Body of pancreas (tissue), 4 donors: ENCODE results near the gene FSD2. TPM values are rescaled to one million over a fixed set of nuclear protein-coding genes. Genes with fewer than 3 reads are reported as not detected.

Source experiments
- ATAC-seq: fragments of 150-250 bp; one replicate; pipeline ENCODE4 v1.9.1; 2016
- DNase-seq, 4 donors: peaks; one replicate each; pipeline ENCODE4 v3.0.0-alpha.2; 2019
- H3K27ac ChIP-seq, 4 donors: fragments of 200-600 bp; sonication (generic); 1 replicate in 3 of 4; 2 replicates in 1 of 4; pipeline versions ENCODE4 v1.5.1 to v1.6.1; 2016 to 2019; ENCODE audit warnings: mild to moderate bottlenecking in 1 of 4, mixed read lengths in 1 of 4, moderate library complexity in 1 of 4
- H3K27me3 ChIP-seq, 2 donors: fragments of 200-600 bp; sonication (generic); one replicate each; pipeline ENCODE4 v1.6.0; 2016; ENCODE audit warnings: mild to moderate bottlenecking in 1 of 2
- H3K36me3 ChIP-seq, 2 donors: fragments of 200-600 bp; sonication (generic); replicated peaks in 1 of 2; 2 replicates each; pipeline ENCODE4 v1.5.1; 2016; ENCODE audit warnings: low read depth in 2 of 2; ENCODE audit not compliant: insufficient read depth in 1 of 2
- H3K4me1 ChIP-seq: fragments of 200-600 bp; sonication (generic); one replicate; pipeline ENCODE4 v1.6.0; 2016
- H3K4me3 ChIP-seq, 2 donors: fragments of 200-600 bp; sonication (generic); 1 replicate in 1 of 2; 2 replicates in 1 of 2; pipeline ENCODE4 v1.5.1; 2016 to 2019
- H3K9me3 ChIP-seq, 3 donors: fragments of 200-600 bp; sonication (generic); 1 replicate in 2 of 3; 2 replicates in 1 of 3; pipeline ENCODE4 v1.5.1; 2016
- POLR2A ChIP-seq, 3 donors: fragments of 450-650 bp; IDR thresholded peaks; one replicate each; pipeline ENCODE4 v1.6.1; 2016; ENCODE audit warnings: antibody characterized with exemption in 3 of 3, mild to moderate bottlenecking in 2 of 3
- WGBS, 2 donors: methylation state at CpG; one replicate each; pipeline ENCODE4 v1.1.5; 2017; 5-methylcytosine and 5-hydroxymethylcytosine counted together
- intact Hi-C: fragments of 100-400 bp; cut with DNase I; formaldehyde crosslinking; loops from one replicate; pipeline ENCODE4 v1.15.1; 2023
- total RNA-seq, 2 donors: library from RNA; depleted of rRNA; stranded (reverse); fragments of >200 nt; gene quantifications; one replicate each; pipeline ENCODE4 v1.1.0, GENCODE V29; 2016
- TF ChIP-seq, protein P1 (sequence below), 7 experiments: fragments of 450-650 bp in 4 of 7; fragments of 200-600 bp in 3 of 7; sonication (generic) in 3 of 7; IDR thresholded peaks; one replicate each; pipeline ENCODE4 v1.5.1; 2016 to 2019; ENCODE audit warnings: antibody characterized with exemption in 7 of 7

Gene FSD2
- total RNA-seq, 2 donors from 2014 or later = 0.26 TPM; not detected in 1

- H3K4me3 ChIP-seq = no peak overlapping the region
- DNase-seq (peak in 1 of 4 donors; percentile 10), ATAC-seq (no peak)
- 81 to 92% methylated on average over 14 of the region's 14 CpGs for WGBS, 2 donors
- TF ChIP-seq, protein P1, sequence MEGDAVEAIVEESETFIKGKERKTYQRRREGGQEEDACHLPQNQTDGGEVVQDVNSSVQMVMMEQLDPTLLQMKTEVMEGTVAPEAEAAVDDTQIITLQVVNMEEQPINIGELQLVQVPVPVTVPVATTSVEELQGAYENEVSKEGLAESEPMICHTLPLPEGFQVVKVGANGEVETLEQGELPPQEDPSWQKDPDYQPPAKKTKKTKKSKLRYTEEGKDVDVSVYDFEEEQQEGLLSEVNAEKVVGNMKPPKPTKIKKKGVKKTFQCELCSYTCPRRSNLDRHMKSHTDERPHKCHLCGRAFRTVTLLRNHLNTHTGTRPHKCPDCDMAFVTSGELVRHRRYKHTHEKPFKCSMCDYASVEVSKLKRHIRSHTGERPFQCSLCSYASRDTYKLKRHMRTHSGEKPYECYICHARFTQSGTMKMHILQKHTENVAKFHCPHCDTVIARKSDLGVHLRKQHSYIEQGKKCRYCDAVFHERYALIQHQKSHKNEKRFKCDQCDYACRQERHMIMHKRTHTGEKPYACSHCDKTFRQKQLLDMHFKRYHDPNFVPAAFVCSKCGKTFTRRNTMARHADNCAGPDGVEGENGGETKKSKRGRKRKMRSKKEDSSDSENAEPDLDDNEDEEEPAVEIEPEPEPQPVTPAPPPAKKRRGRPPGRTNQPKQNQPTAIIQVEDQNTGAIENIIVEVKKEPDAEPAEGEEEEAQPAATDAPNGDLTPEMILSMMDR (IDR thresholded peaks at IDR 0.05) = no peak
- peaks cover 30% of the 10 kb centered on the region for H3K4me1 ChIP-seq
- peaks cover 5 to 41% of the 10 kb centered on the region in 2 donors for H3K36me3 ChIP-seq
- peak overlapping the region in 1 of 4 donors; percentile 22 for H3K27ac ChIP-seq
- no peaks in the 10 kb centered on the region for H3K27me3 ChIP-seq
- H3K9me3 ChIP-seq = no peaks in the 10 kb centered on the region
- intact Hi-C loops = no loop called here
Measured at GRCh38 chr15:82851306-82851850, 45.5 kb upstream of the FSD2 start.

DNA sequence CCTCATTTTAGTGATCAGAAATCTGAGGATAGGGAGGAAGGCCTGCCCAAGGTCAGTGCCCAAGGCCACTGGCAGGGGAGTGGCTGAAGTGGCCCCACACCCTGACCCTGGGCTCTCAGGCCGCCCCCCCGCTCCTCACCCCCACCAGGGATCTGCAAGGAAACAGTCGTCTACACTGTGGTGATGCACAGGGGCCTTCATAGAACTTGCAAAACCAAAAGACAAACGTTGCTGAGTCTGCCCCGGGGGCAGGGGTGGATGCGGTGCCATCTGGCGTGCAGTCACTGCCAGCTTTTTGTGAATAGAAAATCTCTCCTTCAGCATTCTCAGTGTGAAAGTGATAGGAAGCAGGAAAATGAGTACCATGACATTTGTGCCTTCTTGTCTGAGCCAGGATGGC is 44.9 kb upstream of the FSD2 start:
- ATAC-seq (no peak), DNase-seq (peak in 2 of 4 donors; percentile 1 to 15)
- TF ChIP-seq POLR2A (IDR thresholded peaks at IDR 0.05) = no peak
- TF ChIP-seq, protein P1 (IDR thresholded peaks at IDR 0.05) = no peak
- Histone ChIP-seq H3K36me3 (peaks cover 5 to 45% of the 10 kb centered on the region in 2 donors), H3K4me1 (peaks cover 25% of the 10 kb centered on the region), H3K9me3 (no peaks in the 10 kb centered on the region), H3K27me3 (no peaks in the 10 kb centered on the region), H3K27ac (peak overlapping the region in 3 of 4 donors; percentile 66 to 77 (median 73)), H3K4me3 (no peak overlapping the region)
- intact Hi-C loops = no loop called here
- WGBS, 2 donors = 54 to 59% methylated on average over 7 of the region's 7 CpGs

DNA sequence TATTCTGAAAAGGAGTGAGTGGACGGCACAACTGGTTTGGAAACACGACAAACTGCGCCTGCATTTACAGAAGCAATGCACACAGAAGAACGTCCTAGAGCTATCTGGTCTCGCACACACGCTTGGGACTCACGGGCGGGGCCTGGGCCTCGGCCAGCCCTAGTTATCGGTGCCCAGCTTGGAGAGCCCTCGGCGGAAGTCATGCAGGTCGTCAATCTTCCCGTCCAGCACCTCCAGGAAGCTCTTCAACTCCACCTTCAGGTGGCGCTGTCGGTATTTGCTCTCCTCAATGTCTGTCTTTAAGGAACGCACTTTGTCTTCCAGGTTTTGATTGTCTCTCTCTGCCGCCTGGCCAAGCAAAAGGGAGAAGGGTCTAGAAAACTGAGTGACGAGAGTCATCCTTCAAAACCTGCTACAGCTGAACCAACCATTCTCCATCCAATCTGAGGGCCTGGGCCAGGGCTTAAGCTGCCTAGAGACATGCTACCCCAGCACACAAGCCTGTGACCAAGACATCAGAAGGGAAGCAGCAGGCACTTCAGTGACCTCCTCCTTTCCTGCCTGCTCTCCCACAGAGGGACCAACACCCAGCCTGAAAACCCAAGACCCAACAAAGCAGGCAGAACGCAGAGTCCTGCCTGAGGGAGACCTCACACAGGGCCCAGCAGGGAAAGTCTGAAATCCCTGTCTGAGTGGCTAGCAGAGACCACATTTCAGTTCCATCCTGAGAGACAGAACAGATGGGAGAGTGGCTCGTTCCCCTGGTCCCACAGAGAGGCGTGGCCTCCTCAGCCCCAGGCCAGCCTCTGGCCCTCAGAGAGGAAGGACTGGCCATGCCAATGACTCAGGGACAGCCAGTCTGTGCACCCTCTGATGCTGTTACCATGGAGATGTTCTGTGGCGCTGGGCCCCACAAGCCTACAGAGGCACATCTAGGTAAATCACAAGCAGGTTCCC is 44.0 kb upstream of the FSD2 start:
- intact Hi-C loops = loop anchor here (5.0 kb wide), 1 partner anchor 147 kb away; no protein-coding TSS in a partner anchor
- WGBS, 2 donors = 8 to 13% methylated on average over 20 to 23 of the region's 23 CpGs
- no peaks in the 10 kb centered on the region for H3K9me3 ChIP-seq
- H3K4me1 ChIP-seq = peaks cover 24% of the 10 kb centered on the region
- ATAC-seq = peak; percentile 83
- H3K27ac ChIP-seq = peak overlapping the region in 3 of 4 donors; percentile 66 to 77 (median 73)
- peaks cover 5 to 49% of the 10 kb centered on the region in 2 donors for H3K36me3 ChIP-seq
- peak; percentile 82 to 90 (median 83) for DNase-seq
- TF ChIP-seq, protein P1 (IDR thresholded peaks at IDR 0.05) = peak; percentile 62 to 96 (median 80)
- no peak for TF ChIP-seq POLR2A (IDR thresholded peaks at IDR 0.05)
- no peaks in the 10 kb centered on the region for H3K27me3 ChIP-seq
- H3K4me3 ChIP-seq = no peak overlapping the region

DNA sequence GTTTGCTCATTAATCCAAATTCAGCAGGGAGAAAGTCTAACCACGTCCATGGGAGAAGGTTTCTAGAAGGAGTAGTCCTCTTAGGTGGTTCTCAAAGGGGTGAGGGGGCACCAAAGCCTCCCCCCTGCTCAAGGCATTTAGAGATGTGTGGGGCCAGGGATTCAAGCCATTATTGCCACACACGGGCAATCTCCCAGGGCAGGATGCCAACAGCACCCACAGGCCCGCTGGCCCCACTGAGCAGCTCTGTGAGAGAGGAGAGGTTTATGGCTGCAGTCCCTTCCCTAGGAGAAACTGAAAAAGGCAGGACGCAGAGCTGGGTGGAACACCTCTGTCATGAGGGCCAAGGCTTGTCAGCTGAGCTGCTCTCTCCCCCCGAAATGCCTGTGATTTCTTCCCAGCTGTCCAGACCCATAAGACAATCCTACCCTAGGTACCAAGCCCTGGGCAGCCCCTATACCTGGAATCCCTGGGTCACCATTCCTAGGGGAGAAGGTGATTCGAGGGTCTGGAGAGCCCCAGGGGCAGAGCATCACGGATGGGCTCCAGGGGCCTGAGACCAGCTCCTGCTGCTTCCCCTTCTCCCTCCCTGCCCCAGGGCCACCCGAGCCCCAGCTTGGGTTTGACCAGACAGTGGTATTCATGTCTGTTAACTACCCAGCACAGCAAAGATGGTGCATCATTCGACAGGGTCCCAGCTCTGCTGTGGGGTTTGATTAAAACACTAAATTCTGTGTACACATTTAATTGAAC is 42.5 kb upstream of the FSD2 start:
- no peak overlapping the region for H3K4me3 ChIP-seq
- ATAC-seq (no peak), DNase-seq (peak in 2 of 4 donors; percentile 10 to 39)
- TF ChIP-seq POLR2A (IDR thresholded peaks at IDR 0.05) = no peak
- H3K27ac ChIP-seq = peak overlapping the region in 3 of 4 donors; percentile 18 to 77 (median 66)
- 59 to 73% methylated on average over 9 of the region's 9 CpGs for WGBS, 2 donors
- H3K9me3 ChIP-seq = no peaks in the 10 kb centered on the region
- intact Hi-C loops = loop anchor here (5.0 kb wide), 1 partner anchor 149 kb away; no protein-coding TSS in a partner anchor
- H3K36me3 ChIP-seq = peaks cover 5 to 52% of the 10 kb centered on the region in 2 donors
- no peaks in the 10 kb centered on the region for H3K27me3 ChIP-seq
- H3K4me1 ChIP-seq = peaks cover 24% of the 10 kb centered on the region
